GM21529 (cell line): Measurements from ENCODE around the gene B4GALT3.

ENCODE experiments used
- ATAC-seq: cut with Tn5 transposase; IDR thresholded peaks from one replicate; pipeline ENCODE4 v1.9.1; 2021; ENCODE audit not compliant: unreplicated experiment

The B4GALT3 gene

GRCh38 chr1:161188381-161188780, 11.1 kb upstream of the B4GALT3 start:
- ATAC-seq = no peak

DNA sequence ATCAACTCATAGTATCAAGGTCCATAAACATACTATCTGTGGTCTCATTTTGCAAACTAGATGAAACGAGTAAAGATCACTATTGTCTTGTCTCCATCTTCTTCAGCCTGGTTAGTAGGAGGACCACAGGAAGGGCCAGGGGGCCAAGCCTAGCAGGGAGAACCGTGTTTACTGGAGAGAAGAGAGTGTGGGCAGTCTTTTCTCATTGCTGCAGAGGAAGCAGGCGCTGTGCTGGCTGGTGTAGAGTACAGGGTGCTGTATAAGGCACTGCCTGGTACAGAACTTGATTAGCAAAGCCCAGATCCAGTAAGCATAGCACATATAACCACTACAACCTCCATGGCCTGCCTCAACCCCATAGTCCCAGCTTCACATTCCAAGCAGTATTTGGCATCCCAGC, 10.0 kb upstream of the B4GALT3 start:
- no peak for ATAC-seq

GRCh38 chr1:161185732-161186311, 8.5 kb upstream of the B4GALT3 start:
- peak; percentile 39 for ATAC-seq

- ATAC-seq = peak; percentile 67
Observed at GRCh38 chr1:161185282-161185682, 8.0 kb upstream of the B4GALT3 start.

GRCh38 chr1:161182214-161182613, 4.9 kb upstream of the B4GALT3 start:
- ATAC-seq = peak; percentile 45

- ATAC-seq = no peak
Observed at GRCh38 chr1:161180639-161181038, 3.3 kb upstream of the B4GALT3 start.

GRCh38 chr1:161179698-161180097, 2.4 kb upstream of the B4GALT3 start:
- no peak for ATAC-seq

GRCh38 chr1:161177936-161178244, 583 bp upstream of the B4GALT3 start:
- no peak for ATAC-seq

- ATAC-seq = no peak
Observed at GRCh38 chr1:161176468-161177111, 717 bp downstream of the B4GALT3 start.

DNA sequence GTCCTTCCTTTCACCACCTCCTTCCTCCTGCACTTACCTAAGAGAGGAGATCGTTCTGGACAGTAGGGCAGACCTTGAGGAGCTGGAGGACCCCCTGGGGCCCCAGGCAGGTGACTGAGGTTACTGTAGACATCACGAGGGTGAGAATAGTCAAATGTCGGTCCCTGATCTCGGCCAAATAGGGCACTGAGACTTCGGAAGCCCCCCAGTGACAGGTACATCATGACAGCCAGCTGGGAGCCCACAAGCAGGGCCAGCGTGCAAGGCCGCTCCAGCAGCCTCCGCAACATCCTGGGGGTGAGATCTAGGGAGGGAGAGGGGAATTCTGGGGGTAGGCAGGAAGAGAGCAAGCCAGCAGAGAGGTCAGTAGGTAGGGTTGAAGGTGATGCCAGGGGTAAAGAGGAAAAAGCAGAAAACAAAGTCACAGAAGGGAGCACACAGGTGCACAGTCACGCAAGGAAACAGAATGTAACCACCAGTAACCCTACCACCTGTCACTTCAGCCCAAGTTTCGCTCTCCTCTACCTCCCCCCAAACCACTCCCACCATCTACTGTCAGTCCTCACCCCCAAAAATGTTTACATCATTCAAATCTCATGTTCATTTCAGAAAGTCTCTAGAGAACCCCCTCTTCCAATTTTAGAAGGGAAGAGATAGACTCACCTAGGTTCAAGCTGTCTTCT, 1.4 kb downstream of the B4GALT3 start:
- ATAC-seq = no peak

DNA sequence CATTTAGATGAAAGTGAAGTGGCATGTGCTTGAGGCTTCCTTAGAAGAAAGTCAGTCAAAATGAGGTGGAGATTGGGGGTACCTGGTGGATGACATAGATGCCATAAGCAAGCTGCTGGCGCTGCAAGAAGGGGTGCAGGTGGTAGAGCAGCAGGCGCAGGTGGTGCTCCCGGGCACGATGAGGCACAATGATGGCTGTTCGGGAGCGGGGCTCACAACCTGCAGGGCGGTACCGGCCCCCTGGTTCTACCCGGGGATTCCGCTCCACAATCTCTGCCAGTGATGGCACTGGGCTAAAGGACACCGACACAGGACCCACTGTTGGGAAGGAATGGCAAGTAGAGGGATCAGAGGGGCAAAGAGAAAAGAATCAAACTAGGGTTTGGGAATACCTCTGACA, 2.4 kb downstream of the B4GALT3 start:
- no peak for ATAC-seq

DNA sequence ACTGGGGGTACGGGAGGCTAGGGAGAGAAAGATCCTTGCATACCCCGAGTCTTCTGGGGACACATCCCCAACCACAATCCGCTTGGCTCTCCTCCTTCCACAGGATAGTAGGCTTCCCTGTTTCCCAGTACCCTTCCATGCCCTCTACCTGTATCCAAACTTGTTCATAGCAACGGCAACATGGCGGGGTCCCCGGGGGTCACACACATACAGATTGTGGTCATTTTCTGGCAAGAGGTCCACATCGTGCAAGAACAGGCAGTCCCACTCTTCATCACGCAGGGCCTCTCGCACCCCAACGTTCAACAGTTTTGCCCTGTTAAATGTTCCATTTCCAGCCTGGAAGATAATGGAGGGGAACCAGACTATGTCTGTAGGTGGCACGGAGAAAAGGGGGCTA, 3.6 kb downstream of the B4GALT3 start:
- no peak for ATAC-seq

GRCh38 chr1:161172776-161173376, 4.4 kb downstream of the B4GALT3 start:
- ATAC-seq = no peak

GRCh38 chr1:161172349-161172748, 5.0 kb downstream of the B4GALT3 start:
- ATAC-seq = no peak

DNA sequence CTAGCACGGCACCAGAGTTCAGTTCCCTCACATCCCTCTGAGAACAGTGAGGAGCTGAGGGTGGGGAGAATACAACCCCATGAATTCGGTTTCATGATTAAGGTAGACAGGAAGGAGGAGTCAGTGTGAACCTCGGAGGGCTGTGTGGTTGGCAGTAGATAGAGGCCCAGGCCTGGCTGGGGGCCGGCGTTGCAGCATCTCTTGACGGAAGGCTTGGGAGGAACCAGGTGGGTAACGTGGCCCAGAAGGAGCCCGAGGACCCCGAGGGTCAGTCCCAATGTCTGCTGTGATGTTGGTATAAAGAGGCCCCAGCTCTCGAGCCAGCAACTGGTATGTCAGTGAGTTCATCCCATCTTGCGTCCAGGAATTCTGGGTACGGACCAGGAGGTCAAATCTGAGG, 5.6 kb downstream of the B4GALT3 start:
- no peak for ATAC-seq

GRCh38 chr1:161171191-161171590, 6.1 kb downstream of the B4GALT3 start:
- no peak for ATAC-seq

- ATAC-seq = no peak
Observed at GRCh38 chr1:161168906-161169305, 8.4 kb downstream of the B4GALT3 start.

DNA sequence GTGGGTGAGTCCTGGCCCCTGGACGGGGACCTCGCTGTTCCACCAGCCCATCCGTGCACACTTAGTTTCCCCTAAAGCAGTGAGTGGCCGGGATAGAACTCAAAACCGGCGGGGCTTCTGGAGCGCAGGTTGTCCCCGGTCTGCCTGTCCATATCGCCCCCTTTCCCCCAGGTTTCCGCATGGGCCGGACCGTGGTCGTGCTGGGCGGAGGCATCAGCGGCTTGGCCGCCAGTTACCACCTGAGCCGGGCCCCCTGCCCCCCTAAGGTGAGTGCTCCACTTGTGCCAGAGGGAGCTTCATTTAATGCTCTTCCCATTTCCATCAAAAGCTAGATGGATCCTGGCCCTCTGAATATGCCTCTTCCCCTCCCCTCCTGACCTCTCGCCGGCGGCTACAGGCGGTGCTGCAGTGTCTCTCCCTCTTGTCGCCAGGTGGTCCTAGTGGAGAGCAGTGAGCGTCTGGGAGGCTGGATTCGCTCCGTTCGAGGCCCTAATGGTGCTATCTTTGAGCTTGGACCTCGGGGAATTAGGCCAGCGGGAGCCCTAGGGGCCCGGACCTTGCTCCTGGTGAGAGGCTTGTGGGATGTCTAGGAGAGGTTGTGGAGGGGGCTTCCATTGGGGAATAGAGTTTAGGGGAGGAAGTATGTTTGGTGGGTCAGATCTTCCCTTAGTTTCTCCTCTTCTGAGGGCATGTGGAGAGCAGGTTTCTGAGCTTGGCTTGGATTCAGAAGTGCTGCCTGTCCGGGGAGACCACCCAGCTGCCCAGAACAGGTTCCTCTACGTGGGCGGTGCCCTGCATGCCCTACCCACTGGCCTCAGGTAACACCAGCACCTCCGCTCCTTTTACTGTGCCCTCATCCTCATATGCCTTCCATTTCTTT, 10.4 kb downstream of the B4GALT3 start:
- peak; percentile 2 for ATAC-seq

DNA sequence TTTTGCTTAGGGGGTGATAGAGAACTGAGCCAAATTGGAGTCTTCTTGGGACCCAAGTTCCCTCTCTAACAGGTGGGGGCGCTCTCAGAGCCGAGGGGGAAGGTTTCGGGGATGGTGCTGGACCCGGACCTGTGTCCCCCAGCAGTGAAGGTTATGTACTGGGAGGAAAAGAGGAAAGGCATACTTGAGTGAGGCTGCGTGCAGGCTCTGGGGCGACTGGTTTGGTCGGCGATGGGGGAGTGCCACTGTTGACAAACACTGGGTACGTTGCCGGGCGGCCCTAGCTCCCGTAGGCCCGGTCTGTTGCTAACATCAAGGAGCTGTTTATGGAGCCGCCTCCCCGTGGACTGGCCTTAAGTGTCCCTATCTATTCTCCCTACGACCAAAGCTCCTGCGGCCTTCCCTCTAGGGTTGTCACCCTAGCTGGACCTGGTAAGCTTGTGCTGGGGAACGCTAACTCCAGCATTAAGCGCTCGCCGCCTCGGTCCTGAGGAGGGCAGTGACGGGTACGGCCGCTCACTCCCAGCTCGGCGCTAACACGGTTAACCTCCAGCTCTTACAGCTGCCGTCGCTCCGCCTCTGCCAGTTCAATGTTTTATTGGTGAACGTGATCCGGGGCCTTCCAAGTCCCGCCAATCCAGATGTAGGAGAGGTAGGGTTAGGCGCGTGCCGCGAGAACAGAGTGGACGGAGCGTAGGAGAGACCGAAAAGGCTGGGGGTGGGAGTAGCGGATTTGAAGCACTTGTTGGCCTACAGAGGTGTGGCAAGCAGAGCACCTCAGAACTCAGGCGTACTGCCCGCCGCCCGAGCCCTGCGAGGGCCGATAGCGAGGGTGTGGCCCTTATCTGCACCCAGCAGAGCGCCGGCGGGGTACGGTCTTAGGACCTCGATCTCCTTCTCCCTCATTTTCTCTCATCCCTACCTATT, 11.3 kb downstream of the B4GALT3 start, which contains the start of gene PPOX:
Gene PPOX (plus strand): TSS at position 685 of the 927 bp plus-strand sequence. CDS start 422 bp downstream, outside the sequence.
- ATAC-seq = peak; percentile 96
